ENCODE results near the gene SOX8.

- TF ChIP-seq POLR2A (IDR thresholded peaks at IDR 0.05): no peak
- TF ChIP-seq CTCF (IDR thresholded peaks at IDR 0.05): no peak
These were observed 29.2 kb upstream of the SOX8 start for GRCh38 chr16:952321-952720.

Measured in sigmoid colon (tissue), 3 donors.